H9 (cell line): ENCODE measurements around the gene UCK1. TPM values are rescaled to one million over a fixed set of nuclear protein-coding genes. Genes with fewer than 3 reads are reported as not detected.

Experiments used
- DNase-seq: peaks from one replicate; pipeline ENCODE4 v3.0.0-alpha.2; 2017
- H2AFZ ChIP-seq: one replicate; pipeline ENCODE4 v1.6.1; 2013; ENCODE audit warnings: mild to moderate bottlenecking, low read length, control low read depth, moderate library complexity
- H2AK5ac ChIP-seq: 2 replicates; pipeline ENCODE4 v1.6.1; 2013; ENCODE audit warnings: low read length, control low read depth, mixed read lengths; ENCODE audit not compliant: insufficient read length
- H2BK120ac ChIP-seq: one replicate; pipeline ENCODE4 v1.6.1; 2013; ENCODE audit warnings: low read depth, mild to moderate bottlenecking, low read length, control low read depth, inconsistent platforms; ENCODE audit not compliant: poor library complexity, severe bottlenecking
- H2BK12ac ChIP-seq: 2 replicates; pipeline ENCODE4 v1.6.1; 2013; ENCODE audit warnings: low read length, control low read depth, mixed read lengths, low read depth; ENCODE audit not compliant: insufficient read length
- H2BK15ac ChIP-seq: 2 replicates; pipeline ENCODE4 v1.6.1; 2013; ENCODE audit warnings: low read depth, low read length, control low read depth
- H2BK20ac ChIP-seq: one replicate; pipeline ENCODE4 v1.6.1; 2013; ENCODE audit warnings: low read depth, mild to moderate bottlenecking, low read length, control low read depth, inconsistent platforms; ENCODE audit not compliant: poor library complexity, severe bottlenecking
- H2BK5ac ChIP-seq: 2 replicates; pipeline ENCODE4 v1.6.1; 2013; ENCODE audit warnings: low read length, control low read depth, mixed read lengths; ENCODE audit not compliant: insufficient read length
- H3K14ac ChIP-seq: 2 replicates; pipeline ENCODE4 v1.6.1; 2013; ENCODE audit warnings: low read length, control low read depth; ENCODE audit not compliant: insufficient read depth
- H3K18ac ChIP-seq: 2 replicates; pipeline ENCODE4 v1.6.1; 2013; ENCODE audit warnings: low read depth, mild to moderate bottlenecking, mixed read lengths, low read length, control low read depth; ENCODE audit not compliant: insufficient read length
- H3K23ac ChIP-seq: 2 replicates; pipeline ENCODE4 v1.6.1; 2013; ENCODE audit warnings: low read length, control low read depth, mixed read lengths, low read depth; ENCODE audit not compliant: insufficient read length
- H3K23me2 ChIP-seq: 2 replicates; pipeline ENCODE4 v1.6.1; 2013; ENCODE audit warnings: low read depth, mild to moderate bottlenecking, mixed read lengths, low read length, control low read depth; ENCODE audit not compliant: insufficient read length, poor library complexity, severe bottlenecking
- H3K27ac ChIP-seq: 2 replicates; pipeline ENCODE4 v1.5.1; 2013; ENCODE audit warnings: low read length, control low read depth, mixed read lengths, low read depth; ENCODE audit not compliant: insufficient read length
- H3K27me3 ChIP-seq: 2 replicates; pipeline ENCODE4 v1.6.1; 2013; ENCODE audit warnings: low read length, control low read depth, inconsistent platforms; ENCODE audit not compliant: insufficient read depth
- H3K4ac ChIP-seq: 2 replicates; pipeline ENCODE4 v1.6.1; 2013; ENCODE audit warnings: low read depth, mild to moderate bottlenecking, control low read depth, inconsistent platforms, low read length, moderate library complexity
- H3K4me1 ChIP-seq: 2 replicates; pipeline ENCODE4 v1.6.1; 2013; ENCODE audit warnings: low read length, control low read depth, inconsistent platforms; ENCODE audit not compliant: insufficient read depth
- H3K4me2 ChIP-seq: 2 replicates; pipeline ENCODE4 v1.6.1; 2013; ENCODE audit warnings: low read length, control low read depth, mixed read lengths; ENCODE audit not compliant: insufficient read length, insufficient read depth
- H3K56ac ChIP-seq: 2 replicates; pipeline ENCODE4 v1.6.1; 2013; ENCODE audit warnings: low read depth, mild to moderate bottlenecking, mixed read lengths, low read length, control low read depth; ENCODE audit not compliant: insufficient read length
- H3K79me1 ChIP-seq: 2 replicates; pipeline ENCODE4 v1.6.1; 2013; ENCODE audit warnings: low read depth, mild to moderate bottlenecking, moderate library complexity, low read length, control low read depth, inconsistent platforms; ENCODE audit not compliant: insufficient read depth, poor library complexity, severe bottlenecking
- H3K79me2 ChIP-seq: 2 replicates; pipeline ENCODE4 v1.6.1; 2013; ENCODE audit warnings: low read length, control low read depth, inconsistent platforms; ENCODE audit not compliant: insufficient read depth
- H3K9ac ChIP-seq: 2 replicates; pipeline ENCODE4 v1.6.1; 2013; ENCODE audit warnings: low read length, control low read depth, mixed read lengths; ENCODE audit not compliant: insufficient read length; ENCODE audit errors: extremely low read depth
- H3K9me3 ChIP-seq: one replicate; pipeline ENCODE4 v1.6.1; 2013; ENCODE audit warnings: low read depth, low read length, inconsistent platforms; ENCODE audit not compliant: control insufficient read depth
- H3T11ph ChIP-seq: one replicate; pipeline ENCODE4 v1.6.1; 2013; ENCODE audit warnings: mild to moderate bottlenecking, low read length, control low read depth, inconsistent platforms
- H4K20me1 ChIP-seq: one replicate; pipeline ENCODE4 v1.6.1; 2013; ENCODE audit not compliant: control insufficient read depth, insufficient read length, insufficient read depth
- H4K5ac ChIP-seq: 2 replicates; pipeline ENCODE4 v1.6.1; 2013; ENCODE audit warnings: low read depth, mild to moderate bottlenecking, mixed read lengths, low read length, control low read depth; ENCODE audit not compliant: insufficient read length
- H4K8ac ChIP-seq: replicated peaks from 2 replicates; pipeline ENCODE4 v1.6.1; 2013; ENCODE audit warnings: low read length, control low read depth, mixed read lengths, low read depth; ENCODE audit not compliant: insufficient read length
- H4K91ac ChIP-seq: 2 replicates; pipeline ENCODE4 v1.6.1; 2013; ENCODE audit warnings: low read depth, mild to moderate bottlenecking, moderate library complexity, mixed read lengths, low read length, control low read depth; ENCODE audit not compliant: insufficient read length
- H3K27ac Mint-ChIP-seq, 3 experiments: 2 replicates in 2 of 3; 3 replicates in 1 of 3; pipeline ENCODE4 v1.8.0; 2020 to 2021; ENCODE audit warnings: mixed read lengths in 3 of 3, mild to moderate bottlenecking in 1 of 3, moderate library complexity in 1 of 3
- H3K27me3 Mint-ChIP-seq: 2 replicates; pipeline ENCODE4 v1.8.0; 2021; ENCODE audit warnings: low read depth, mild to moderate bottlenecking, moderate library complexity, mixed read lengths
- H3K36me3 Mint-ChIP-seq, 3 experiments: 2 replicates in 2 of 3; 3 replicates in 1 of 3; pipeline ENCODE4 v1.8.0; 2020 to 2021; ENCODE audit warnings: low read depth in 3 of 3, mixed read lengths in 3 of 3; ENCODE audit not compliant: insufficient read depth in 1 of 3
- H3K4me1 Mint-ChIP-seq, 2 experiments: 2 replicates each; pipeline ENCODE4 v1.8.0; 2020; ENCODE audit warnings: mixed read lengths in 2 of 2
- H3K4me3 Mint-ChIP-seq, 2 experiments: 2 replicates in 1 of 2; 3 replicates in 1 of 2; pipeline ENCODE4 v1.8.0; 2020 to 2021; ENCODE audit warnings: mild to moderate bottlenecking in 2 of 2, mixed read lengths in 2 of 2, moderate library complexity in 1 of 2
- H3K9me3 Mint-ChIP-seq, 2 experiments: 2 replicates in 1 of 2; 3 replicates in 1 of 2; pipeline ENCODE4 v1.8.0; 2020; ENCODE audit warnings: mild to moderate bottlenecking in 2 of 2, mixed read lengths in 2 of 2, moderate library complexity in 1 of 2
- CTCF ChIP-seq: fragments of 200-600 bp; sonication (generic); conservative IDR thresholded peaks from 3 replicates; pipeline ENCODE4 v1.8.0; 2021; ENCODE audit warnings: antibody characterized with exemption, mild to moderate bottlenecking
- WGBS: extraction: QIAGEN DNeasy Blood & Tissue Kit; methylation state at CpG from one replicate; pipeline ENCODE4 v1.1.7; 2013; ENCODE audit warnings: missing lambda C conversion rate, low lambda C conversion rate, mixed read lengths; ENCODE audit not compliant: insufficient read length; ENCODE audit errors: extremely low coverage; 5-methylcytosine and 5-hydroxymethylcytosine counted together
- total RNA-seq: library from RNA; stranded (reverse); gene quantifications from 2 replicates; pipeline ENCODE4 v1.2.1, GENCODE V29; 2021

Gene UCK1
- total RNA-seq, 1 experiment from 2014 or later = 54.2 TPM

GRCh38 chr9:131565369-131565768 is 34.3 kb upstream of the UCK1 start:
- H4K5ac ChIP-seq = no peak overlapping the region
- no peak overlapping the region for H2BK15ac ChIP-seq
- no peaks in the 10 kb centered on the region for H3K79me2 ChIP-seq
- no peaks in the 10 kb centered on the region for H4K20me1 ChIP-seq
- Mint-ChIP-seq H3K27ac (no peak overlapping the region), H3K4me3 (no peak overlapping the region), H3K4me1 (peaks cover 7% of the 10 kb centered on the region in 2 experiments), H3K9me3 (peaks cover 35 to 50% of the 10 kb centered on the region in 2 experiments), H3K36me3 (peaks cover 10 to 23% (median 13%) of the 10 kb centered on the region in 3 experiments; a peak in 6 of 7 replicates), H3K27me3 (peaks cover 2% of the 10 kb centered on the region)
- no peak overlapping the region for H2AK5ac ChIP-seq
- H3K18ac ChIP-seq = no peak overlapping the region
- H3K4me1 ChIP-seq = no peaks in the 10 kb centered on the region
- no peak for DNase-seq
- no peaks in the 10 kb centered on the region for H3K27me3 ChIP-seq
- H4K91ac ChIP-seq = no peak overlapping the region
- no peak overlapping the region for H3K4me2 ChIP-seq
- H2AFZ ChIP-seq = no peak overlapping the region
- no peak overlapping the region for H3K23ac ChIP-seq
- H3K27ac ChIP-seq = no peak overlapping the region
- H3K56ac ChIP-seq = no peak overlapping the region
- H4K8ac ChIP-seq = no peak overlapping the region
- no peak overlapping the region for H3K14ac ChIP-seq
- no peak overlapping the region for H2BK20ac ChIP-seq
- H2BK5ac ChIP-seq = no peak overlapping the region
- H2BK120ac ChIP-seq = no peak overlapping the region
- H2BK12ac ChIP-seq = no peak overlapping the region
- no peak overlapping the region for H3K4ac ChIP-seq
- WGBS = no CpG with 5 or more reads among the region's 5 CpGs
- H3K9ac ChIP-seq = no peak overlapping the region
- H3K9me3 ChIP-seq = peaks cover 6% of the 10 kb centered on the region
- no peak overlapping the region for H3T11ph ChIP-seq
- no peaks in the 10 kb centered on the region for H3K79me1 ChIP-seq
- H3K23me2 ChIP-seq = no peaks in the 10 kb centered on the region
- no peak for TF ChIP-seq CTCF
